ENCODE results near the gene STON1. TPM values are rescaled to one million over a fixed set of nuclear protein-coding genes. Genes with fewer than 3 reads are reported as not detected.

Gene STON1
- total RNA-seq, 1 experiment from 2014 or later: 5.5 TPM

- Mint-ChIP-seq H3K4me1 (peaks cover 36 to 37% of the 10 kb centered on the region in 2 experiments), H3K4me3 (no peak overlapping the region), H3K27ac (peak overlapping the region; percentile 43 to 93 (median 66); a peak in 5 of 7 replicates), H3K36me3 (ENCODE audit: insufficient read depth in 1 of 3, low read depth in 3 of 3) (peaks cover 9 to 35% (median 27%) of the 10 kb centered on the region in 3 experiments; a peak in 6 of 7 replicates), H3K9me3 (no peaks in the 10 kb centered on the region), H3K27me3 (ENCODE audit: low read depth) (no peaks in the 10 kb centered on the region)
- no peak for TF ChIP-seq CTCF (conservative IDR thresholded peaks at IDR 0.05)
- Histone ChIP-seq H3K4me2 (ENCODE audit: insufficient read depth, insufficient read length, low read length) (no peak overlapping the region), H3K79me1 (ENCODE audit: insufficient read depth, low read depth, low read length, poor library complexity, severe bottlenecking) (no peaks in the 10 kb centered on the region), H3K4ac (ENCODE audit: low read depth, low read length) (no peak overlapping the region), H3K56ac (ENCODE audit: insufficient read length, low read depth, low read length) (no peak overlapping the region), H3K9ac (ENCODE audit: extremely low read depth, insufficient read length, low read length) (no peak overlapping the region), H2AFZ (ENCODE audit: low read length) (no peak overlapping the region), H3K23ac (ENCODE audit: insufficient read length, low read depth, low read length) (no peak overlapping the region), H3K18ac (ENCODE audit: insufficient read length, low read depth, low read length) (no peak overlapping the region), H2AK5ac (ENCODE audit: insufficient read length, low read length) (no peak overlapping the region), H3K27me3 (ENCODE audit: insufficient read depth, low read length) (no peaks in the 10 kb centered on the region), H2BK120ac (ENCODE audit: low read depth, low read length, poor library complexity, severe bottlenecking) (no peak overlapping the region), H2BK15ac (ENCODE audit: low read depth, low read length) (no peak overlapping the region), H3T11ph (ENCODE audit: low read length) (no peak overlapping the region), H2BK20ac (ENCODE audit: low read depth, low read length, poor library complexity, severe bottlenecking) (no peak overlapping the region), H3K14ac (ENCODE audit: insufficient read depth, low read length) (no peak overlapping the region), H4K20me1 (ENCODE audit: control insufficient read depth, insufficient read depth, insufficient read length) (no peaks in the 10 kb centered on the region), H4K91ac (ENCODE audit: insufficient read length, low read depth, low read length) (no peak overlapping the region), H4K8ac (replicated peaks; ENCODE audit: insufficient read length, low read depth, low read length) (no peak overlapping the region), H3K4me1 (ENCODE audit: insufficient read depth, low read length) (peaks cover 2% of the 10 kb centered on the region; the same call in 1 of the 2 replicates), H2BK12ac (ENCODE audit: insufficient read length, low read depth, low read length) (no peak overlapping the region), H2BK5ac (ENCODE audit: insufficient read length, low read length) (no peak overlapping the region), H3K79me2 (ENCODE audit: insufficient read depth, low read length) (no peaks in the 10 kb centered on the region), H4K5ac (ENCODE audit: insufficient read length, low read depth, low read length) (no peak overlapping the region), H3K27ac (ENCODE audit: insufficient read length, low read depth, low read length) (no peak overlapping the region), H3K23me2 (ENCODE audit: insufficient read length, low read depth, low read length, poor library complexity, severe bottlenecking) (no peaks in the 10 kb centered on the region), H3K9me3 (ENCODE audit: control insufficient read depth, low read depth, low read length) (no peaks in the 10 kb centered on the region)
- DNase-seq: no peak
- WGBS (ENCODE audit: extremely low coverage, insufficient read length, low lambda C conversion rate): no CpG with 5 or more reads among the region's 4 CpGs
These were observed 22.8 kb upstream of the STON1 start for GRCh38 chr2:48507111-48507510.

Data from H9 (cell line).